OCI-LY7 (cell line): ENCODE measurements around the gene TRAF4.

Experiments used
- EZH2phosphoT487 ChIP-seq: fragments of 200-600 bp; sonication (generic); IDR thresholded peaks from 2 replicates; pipeline ENCODE4 v1.6.1; 2018; ENCODE audit warnings: low read depth, borderline replicate concordance, mild to moderate bottlenecking, mixed run types, antibody characterized with exemption, low read length, moderate library complexity, mixed read lengths
- TF ChIP-seq, protein P1 (sequence below): fragments of 200-600 bp; sonication (generic); conservative IDR thresholded peaks from 2 replicates; pipeline ENCODE4 v1.5.1; 2014; ENCODE audit warnings: mild to moderate bottlenecking, antibody characterized with exemption, low read length, moderate library complexity, mixed read lengths

DNA sequence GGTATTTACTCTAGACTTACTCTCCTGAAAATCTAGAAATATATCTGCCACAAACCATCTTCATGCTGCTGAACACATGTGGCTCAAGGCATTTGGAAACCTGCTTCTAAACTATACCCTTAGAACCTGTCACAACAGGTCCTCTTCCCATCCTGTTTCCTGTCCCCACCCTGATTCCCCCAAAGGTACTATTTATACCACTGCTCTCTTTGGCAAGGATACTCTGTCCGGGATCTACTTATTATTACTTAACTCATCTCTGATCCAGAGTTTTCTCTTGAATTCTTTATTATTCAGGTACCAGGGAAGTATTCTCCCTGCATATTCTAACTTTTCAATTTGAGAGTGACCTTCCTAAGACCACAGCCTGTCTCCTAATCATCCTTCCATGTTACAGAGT, 33.4 kb downstream of the TRAF4 start:
- TF ChIP-seq, protein P1, sequence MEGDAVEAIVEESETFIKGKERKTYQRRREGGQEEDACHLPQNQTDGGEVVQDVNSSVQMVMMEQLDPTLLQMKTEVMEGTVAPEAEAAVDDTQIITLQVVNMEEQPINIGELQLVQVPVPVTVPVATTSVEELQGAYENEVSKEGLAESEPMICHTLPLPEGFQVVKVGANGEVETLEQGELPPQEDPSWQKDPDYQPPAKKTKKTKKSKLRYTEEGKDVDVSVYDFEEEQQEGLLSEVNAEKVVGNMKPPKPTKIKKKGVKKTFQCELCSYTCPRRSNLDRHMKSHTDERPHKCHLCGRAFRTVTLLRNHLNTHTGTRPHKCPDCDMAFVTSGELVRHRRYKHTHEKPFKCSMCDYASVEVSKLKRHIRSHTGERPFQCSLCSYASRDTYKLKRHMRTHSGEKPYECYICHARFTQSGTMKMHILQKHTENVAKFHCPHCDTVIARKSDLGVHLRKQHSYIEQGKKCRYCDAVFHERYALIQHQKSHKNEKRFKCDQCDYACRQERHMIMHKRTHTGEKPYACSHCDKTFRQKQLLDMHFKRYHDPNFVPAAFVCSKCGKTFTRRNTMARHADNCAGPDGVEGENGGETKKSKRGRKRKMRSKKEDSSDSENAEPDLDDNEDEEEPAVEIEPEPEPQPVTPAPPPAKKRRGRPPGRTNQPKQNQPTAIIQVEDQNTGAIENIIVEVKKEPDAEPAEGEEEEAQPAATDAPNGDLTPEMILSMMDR, result no peak
- no peak for TF ChIP-seq EZH2phosphoT487
